H7 (cell line): ENCODE measurements around the gene PEX12. TPM values are rescaled to one million over a fixed set of nuclear protein-coding genes. Genes with fewer than 3 reads are reported as not detected.
"Not testable (repeated sequence)": the region's sequence is repeated elsewhere in the genome, so short reads cannot be mapped to it uniquely, and the experiment has no call there.

Source experiments
- DNase-seq: peaks from one replicate; pipeline ENCODE4 v3.0.0; 2012
- H3K27me3 ChIP-seq: 2 replicates; pipeline ENCODE4 v1.6.0; 2011; ENCODE audit warnings: mild to moderate bottlenecking, low read length; ENCODE audit not compliant: control insufficient read depth, insufficient read depth
- H3K36me3 ChIP-seq: replicated peaks from 2 replicates; pipeline ENCODE4 v1.5.1; 2011; ENCODE audit warnings: low read length; ENCODE audit not compliant: control insufficient read depth, insufficient read depth
- H3K4me3 ChIP-seq: 2 replicates; pipeline ENCODE4 v1.5.1; 2011; ENCODE audit warnings: low read depth, mild to moderate bottlenecking, control low read depth, low read length, moderate library complexity; ENCODE audit not compliant: insufficient read depth
- total RNA-seq: library from RNA; depleted of rRNA; stranded (reverse); fragments of >200 nt; shearing (Covaris generic); gene quantifications from 2 replicates; pipeline ENCODE4 v1.2.3, GENCODE V29; 2014

Gene PEX12
- total RNA-seq, 1 experiment from 2014 or later = 5.5 TPM

DNA sequence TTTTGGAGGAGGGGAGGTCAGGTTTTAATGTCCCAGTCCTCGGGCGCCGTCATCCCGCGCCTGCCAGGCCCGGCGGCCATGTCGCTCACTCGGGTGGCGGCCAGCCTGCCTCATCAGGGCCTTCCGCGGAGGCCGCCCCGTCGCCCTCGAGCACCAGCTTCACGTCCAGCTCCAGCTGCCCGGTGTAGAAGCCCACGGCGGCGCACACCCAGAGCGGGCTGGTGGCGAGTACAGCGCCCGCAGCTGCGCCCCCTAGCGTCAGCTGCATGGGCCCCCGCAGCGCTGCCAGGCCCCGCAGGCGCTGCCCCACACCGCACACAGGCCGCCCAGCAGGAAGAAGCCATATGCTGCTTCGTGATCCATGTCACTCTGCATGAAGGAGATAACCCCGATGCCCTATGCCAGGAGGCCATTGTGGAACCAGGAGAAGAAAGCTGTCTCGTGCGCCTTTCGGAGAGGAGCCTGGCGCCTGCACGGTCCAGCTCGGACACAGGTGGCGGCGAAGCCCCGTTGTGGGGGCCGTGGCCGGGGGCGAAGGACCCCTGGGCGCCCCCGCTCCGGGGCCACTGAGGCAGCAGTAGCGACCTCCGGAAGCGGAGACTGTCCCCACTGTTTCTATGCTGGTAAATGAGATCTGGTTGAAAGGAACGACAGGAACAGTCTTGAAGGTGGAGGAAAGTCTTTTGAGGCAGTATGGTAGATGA is 18.3 kb upstream of the PEX12 start:
- no peak overlapping the region for H3K4me3 ChIP-seq
- H3K36me3 ChIP-seq = peaks cover 25% of the 10 kb centered on the region
- peak; percentile 91 for DNase-seq
- H3K27me3 ChIP-seq = no peaks in the 10 kb centered on the region

DNA sequence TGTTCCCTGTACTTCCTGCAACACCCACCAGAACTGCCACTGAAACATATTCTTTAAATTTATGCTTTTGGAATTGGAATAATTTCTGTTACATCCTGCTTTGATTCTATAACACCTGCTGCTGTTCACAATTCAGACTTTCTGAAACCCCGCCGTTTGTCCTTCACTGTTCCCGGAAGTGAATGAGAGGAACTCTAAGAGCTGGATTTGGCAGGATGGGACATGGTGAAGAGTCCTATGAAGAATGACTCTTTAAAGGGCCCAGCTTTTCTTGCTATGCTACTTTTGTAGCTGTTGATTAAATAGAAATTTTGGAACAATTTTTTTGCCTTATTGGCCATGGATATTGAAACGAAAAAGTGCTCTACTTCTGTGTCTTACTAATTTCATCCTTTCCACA is 17.7 kb upstream of the PEX12 start:
- Histone ChIP-seq H3K27me3 (no peaks in the 10 kb centered on the region), H3K4me3 (no peak overlapping the region), H3K36me3 (peaks cover 23% of the 10 kb centered on the region)
- no peak for DNase-seq

DNA sequence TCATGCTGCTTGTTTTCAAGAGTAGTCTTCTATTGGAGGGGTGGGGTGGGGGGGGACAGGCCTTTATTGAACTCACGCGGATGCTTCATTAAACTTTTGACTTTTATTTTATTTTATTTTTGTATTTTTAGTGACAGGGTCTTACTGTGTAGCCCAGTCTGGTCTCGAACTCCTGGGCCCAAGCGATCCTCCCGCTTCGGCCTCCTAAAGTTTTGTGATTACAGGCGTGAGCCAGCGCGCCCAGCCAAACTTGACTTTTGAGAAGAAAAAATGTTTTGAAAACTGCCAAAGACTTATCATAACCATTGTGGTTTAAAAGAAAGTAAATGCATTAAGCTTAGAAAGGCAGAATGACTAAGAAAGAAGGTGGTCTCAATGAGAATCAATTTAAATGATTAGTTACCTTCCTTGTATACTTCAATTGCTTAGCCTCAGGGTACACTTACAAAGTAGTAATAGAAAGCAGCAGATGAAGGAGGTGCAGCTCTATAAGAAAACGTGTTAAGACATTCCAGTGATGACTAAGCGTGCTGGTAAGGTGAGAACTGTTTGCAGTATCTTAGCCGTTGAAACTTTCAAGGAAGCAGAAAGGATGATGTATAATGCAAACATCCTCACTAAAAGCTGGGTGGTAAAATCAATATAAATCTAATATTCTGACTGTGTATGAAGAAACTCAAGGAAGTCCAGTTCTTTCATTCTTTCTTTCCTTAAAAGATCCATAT is 10.0 kb upstream of the PEX12 start:
- Histone ChIP-seq H3K4me3 (peak overlapping the region; percentile 85), H3K36me3 (no peaks in the 10 kb centered on the region), H3K27me3 (no peaks in the 10 kb centered on the region)
- no peak for DNase-seq

DNA sequence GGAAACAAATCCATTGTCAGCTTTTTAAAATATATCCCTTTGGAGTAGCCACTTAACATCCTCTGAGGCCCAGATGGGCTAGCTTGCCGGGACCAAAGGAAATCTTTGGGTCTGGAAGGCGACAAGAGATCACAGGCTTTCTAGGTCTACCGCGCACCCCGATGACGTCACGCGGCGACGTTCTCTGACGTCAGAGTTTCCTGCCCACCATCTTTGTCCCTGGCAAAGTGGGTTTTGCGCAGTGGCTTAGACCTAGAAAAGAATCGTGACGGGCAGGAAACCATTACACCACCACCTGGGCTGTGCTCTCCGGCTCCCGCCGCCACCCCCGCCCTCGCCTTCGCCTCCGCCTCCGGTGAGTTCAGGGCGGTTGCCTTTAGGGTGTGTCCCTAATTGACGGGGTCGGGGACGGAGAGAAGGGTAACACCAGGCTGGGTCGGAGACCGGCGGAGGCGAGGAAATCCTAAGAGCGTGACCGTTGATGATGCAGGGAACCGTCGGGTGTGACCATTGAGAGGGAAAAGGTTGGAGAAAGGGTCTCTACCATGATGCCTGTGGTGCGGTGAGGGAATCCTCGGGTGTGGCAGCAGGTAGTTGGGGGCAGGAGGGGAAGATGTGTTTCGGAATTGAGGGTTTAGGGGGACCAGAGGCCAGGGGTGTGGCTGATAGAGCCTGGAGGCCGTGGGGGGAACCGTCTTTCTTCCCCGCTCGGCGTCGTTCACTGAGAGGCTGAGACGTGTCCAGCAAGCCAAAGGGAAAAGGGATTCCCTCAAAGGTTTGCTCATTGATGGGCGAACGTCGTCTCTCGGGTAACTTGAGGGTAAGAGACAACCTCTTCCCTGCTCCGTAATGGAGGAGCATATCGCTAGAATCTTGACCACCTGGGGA is 8.9 kb upstream of the PEX12 start, which contains the start of gene AP2B1:
TSS of gene AP2B1 (plus strand) at position 249 of the 888 bp plus-strand sequence. CDS start 6,709 bp downstream, outside the sequence.
- no peaks in the 10 kb centered on the region for H3K36me3 ChIP-seq
- H3K27me3 ChIP-seq = no peaks in the 10 kb centered on the region
- H3K4me3 ChIP-seq = peak within 1 kb of the TSS; percentile 85
- DNase-seq = peak; percentile 85

DNA sequence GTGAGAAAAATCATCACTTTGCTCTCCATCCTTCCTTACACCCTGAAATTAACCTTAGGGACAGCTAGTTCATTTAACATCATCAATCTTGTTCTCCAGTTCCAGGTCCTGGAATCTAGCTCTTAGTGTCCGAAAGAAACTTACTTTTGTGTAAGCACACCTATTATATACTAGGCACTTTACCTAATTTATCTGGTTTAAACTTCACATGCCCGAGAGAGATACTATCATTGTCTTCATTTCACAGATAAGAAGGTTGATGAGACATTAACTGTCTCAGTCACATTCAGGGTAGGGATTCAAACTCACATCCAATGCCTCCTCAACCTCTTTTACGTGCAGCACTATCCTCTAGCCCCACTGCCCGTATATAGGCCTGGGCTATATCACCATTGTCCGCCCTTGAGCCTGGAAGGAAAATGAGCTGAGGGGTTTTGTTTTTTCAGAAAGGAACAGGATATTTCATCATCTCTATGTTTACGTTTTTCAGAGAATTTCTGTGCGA is 8.2 kb upstream of the PEX12 start:
- Histone ChIP-seq H3K4me3 (peak overlapping the region; percentile 85), H3K27me3 (no peaks in the 10 kb centered on the region), H3K36me3 (no peaks in the 10 kb centered on the region)
- DNase-seq = no peak

DNA sequence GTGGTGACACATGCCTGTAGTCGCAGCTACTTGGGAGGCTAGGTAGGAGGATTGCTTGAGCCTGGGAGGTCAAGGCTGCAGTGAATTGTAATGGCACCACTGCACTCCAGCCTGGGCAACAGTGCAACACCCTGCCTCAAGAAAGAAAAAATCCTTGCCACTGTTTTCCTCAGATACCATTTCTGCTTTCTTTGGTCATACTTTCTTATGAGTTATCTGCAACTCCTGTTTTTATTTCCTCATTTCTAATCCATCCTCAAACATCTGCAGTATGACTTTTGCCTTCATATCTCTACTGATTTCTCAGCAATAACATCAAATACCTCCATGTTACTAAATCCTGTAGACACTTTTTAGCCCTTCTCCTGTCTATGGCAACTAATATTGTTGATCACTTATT is 5.7 kb upstream of the PEX12 start:
- Histone ChIP-seq H3K36me3 (no peaks in the 10 kb centered on the region), H3K4me3 (no peak overlapping the region), H3K27me3 (no peaks in the 10 kb centered on the region)
- DNase-seq = no peak

DNA sequence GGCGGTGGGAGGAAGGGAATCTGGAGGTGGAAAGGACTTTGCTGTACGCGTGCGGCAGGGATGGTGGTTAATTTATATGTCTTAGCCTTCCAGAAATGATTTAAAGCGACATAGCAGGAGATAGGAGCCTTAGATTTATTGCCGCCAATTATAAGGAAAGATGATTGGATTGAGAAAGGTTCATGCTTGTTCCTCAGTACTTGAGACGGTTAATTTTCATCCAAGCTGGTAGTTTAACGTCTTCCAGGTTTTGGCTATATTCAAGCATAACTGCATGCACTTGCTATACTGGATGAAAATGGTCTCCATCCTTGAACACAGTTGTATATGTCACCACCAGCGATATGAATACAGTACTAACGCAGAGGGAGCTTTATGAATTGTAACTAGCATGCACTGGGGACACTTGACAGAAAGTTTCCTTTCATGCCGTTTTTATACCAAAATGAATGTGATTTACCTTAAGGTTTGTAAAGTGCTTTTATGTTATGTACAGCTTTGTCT is 610 bp upstream of the PEX12 start:
- no peaks in the 10 kb centered on the region for H3K36me3 ChIP-seq
- H3K27me3 ChIP-seq = no peaks in the 10 kb centered on the region
- H3K4me3 ChIP-seq = peak overlapping the region; percentile 78
- no peak for DNase-seq

DNA sequence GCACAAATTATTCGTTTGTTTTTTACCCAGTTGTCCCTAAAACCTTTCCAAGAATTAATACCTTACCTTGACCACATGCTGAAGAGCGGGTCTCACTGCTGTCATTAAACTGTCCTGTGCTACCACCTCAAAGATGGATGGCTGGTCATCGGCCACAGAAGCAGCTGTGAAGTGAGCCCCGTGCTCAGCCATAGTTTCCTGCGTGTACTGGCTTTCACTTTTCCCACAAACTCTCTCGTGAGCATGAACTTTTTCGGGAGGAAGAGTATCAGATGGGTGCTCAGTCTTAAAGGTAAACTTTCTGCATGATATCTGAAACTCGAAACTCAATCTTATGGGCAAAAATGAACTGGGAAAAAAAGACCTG is 558 bp downstream of the PEX12 start:
- H3K27me3 ChIP-seq = no peaks in the 10 kb centered on the region
- DNase-seq = no peak

DNA sequence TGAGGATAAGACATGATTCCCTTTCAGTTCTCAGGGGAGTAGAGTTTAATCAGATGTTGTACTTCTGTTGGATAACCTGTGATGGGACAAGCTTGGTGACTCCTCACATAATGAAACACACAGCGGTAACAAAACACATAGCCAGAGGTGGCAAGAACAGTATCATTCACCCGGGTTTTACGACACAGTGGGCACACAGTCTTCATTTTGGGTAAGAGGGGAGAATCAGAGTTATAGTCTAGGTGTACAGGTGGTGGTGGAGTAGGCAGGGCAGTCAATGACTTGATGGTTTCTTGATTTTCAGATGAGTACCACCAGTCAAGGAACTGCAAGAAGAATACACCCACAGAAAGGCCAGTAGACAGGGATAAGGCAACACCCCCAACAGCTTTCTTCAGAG is 2.6 kb downstream of the PEX12 start:
- no peaks in the 10 kb centered on the region; the same call in 1 of the 2 replicates for H3K36me3 ChIP-seq
- no peaks in the 10 kb centered on the region for H3K27me3 ChIP-seq
- DNase-seq = no peak

More for the DNA sequence above, 558 bp downstream of the PEX12 start:
- peak overlapping the region; percentile 78 for H3K4me3 ChIP-seq
- no peaks in the 10 kb centered on the region; the same call in 1 of the 2 replicates for H3K36me3 ChIP-seq

DNA sequence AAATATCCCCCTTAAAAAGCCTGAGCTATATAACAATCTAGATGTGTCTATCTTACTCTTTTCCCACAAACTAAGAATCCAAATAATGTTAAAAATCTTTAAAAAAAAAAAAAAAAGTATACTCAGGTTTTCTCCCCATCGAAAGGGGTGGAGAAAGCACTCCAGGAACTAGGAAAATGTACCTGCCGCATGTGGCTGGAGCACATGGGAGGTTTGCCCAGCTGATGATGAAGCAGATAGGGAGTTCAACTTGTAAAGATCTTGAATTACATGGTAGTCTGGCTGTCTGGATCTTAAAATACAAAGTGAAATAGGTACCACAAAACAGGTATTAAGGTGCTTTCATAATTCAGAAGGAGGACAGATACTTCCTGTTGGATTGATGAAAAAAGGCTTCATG is 9.0 kb downstream of the PEX12 start:
- H3K4me3 ChIP-seq = no peak overlapping the region
- no peaks in the 10 kb centered on the region; the same call in 1 of the 2 replicates for H3K27me3 ChIP-seq
- no peak for DNase-seq
- H3K36me3 ChIP-seq = no peaks in the 10 kb centered on the region; the same call in 1 of the 2 replicates

More for the DNA sequence above, 2.6 kb downstream of the PEX12 start:
- H3K4me3 ChIP-seq = no peak overlapping the region

DNA sequence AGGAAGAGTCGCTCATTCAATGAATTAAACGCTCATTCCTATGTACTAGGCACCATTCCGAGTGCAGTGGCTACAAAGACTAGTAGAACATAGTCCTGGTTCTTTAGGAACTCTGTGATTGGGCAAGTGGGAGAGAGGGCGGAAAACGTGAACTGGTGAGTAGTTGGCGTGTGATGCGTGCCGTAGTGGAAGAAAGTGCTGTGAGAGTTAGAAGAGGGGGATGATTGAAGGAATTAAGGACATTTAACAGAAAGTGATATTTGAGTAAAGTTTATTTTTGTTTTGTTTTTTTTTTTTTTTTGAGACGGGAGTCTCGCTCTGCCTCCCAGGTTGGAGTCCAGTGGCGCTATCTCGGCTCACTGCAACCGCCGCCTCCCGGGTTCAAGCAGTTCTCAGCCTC is 9.8 kb downstream of the PEX12 start:
- Histone ChIP-seq H3K36me3 (no peaks in the 10 kb centered on the region; the same call in 1 of the 2 replicates), H3K4me3 (peak overlapping the region; percentile 94), H3K27me3 (no peaks in the 10 kb centered on the region; the same call in 1 of the 2 replicates)
- DNase-seq = peak; percentile 26

DNA sequence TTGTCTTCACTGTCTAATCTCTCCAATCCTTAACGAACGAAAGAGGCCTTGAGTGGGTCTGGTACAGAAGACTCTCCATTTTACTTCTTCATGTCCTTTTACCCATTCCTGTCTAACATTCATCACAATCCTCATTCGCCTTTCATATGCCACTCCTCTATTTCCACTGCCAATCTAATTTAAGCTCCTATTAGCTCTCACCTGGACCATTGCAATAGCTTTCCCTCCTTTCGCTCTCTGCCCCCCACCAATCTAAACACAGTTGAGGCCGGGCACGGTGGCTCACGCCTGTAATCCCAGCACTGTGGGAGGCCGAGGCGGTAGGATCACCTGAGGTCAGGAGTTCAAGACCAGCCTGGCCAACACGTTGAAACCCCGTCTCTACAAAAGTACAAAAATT is 11.4 kb downstream of the PEX12 start:
- Histone ChIP-seq H3K4me3 (peak overlapping the region; percentile 94; the same call in 1 of the 2 replicates), H3K27me3 (no peaks in the 10 kb centered on the region; the same call in 1 of the 2 replicates), H3K36me3 (no peaks in the 10 kb centered on the region)
- DNase-seq = no peak

DNA sequence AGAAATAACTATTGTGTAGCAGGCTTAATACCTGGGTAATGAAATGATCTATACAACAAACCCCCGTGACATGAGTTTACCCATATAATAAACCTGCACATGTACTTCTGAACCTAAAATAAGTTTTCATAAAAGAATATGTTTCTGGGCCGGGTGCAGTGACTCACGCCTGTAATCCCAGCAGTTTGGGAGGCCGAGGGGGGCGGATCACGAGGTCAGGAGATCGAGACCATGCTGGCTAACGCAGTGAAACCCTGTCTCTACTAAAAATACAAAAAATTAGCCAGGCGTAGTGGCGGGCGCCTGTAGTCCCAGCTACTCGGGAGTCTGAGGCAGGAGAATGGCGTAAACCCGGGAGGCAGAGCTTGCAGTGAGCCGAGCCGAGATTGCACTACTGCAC is 15.2 kb downstream of the PEX12 start:
- not testable (repeated sequence) for H3K4me3 ChIP-seq, H3K27me3 ChIP-seq

DNA sequence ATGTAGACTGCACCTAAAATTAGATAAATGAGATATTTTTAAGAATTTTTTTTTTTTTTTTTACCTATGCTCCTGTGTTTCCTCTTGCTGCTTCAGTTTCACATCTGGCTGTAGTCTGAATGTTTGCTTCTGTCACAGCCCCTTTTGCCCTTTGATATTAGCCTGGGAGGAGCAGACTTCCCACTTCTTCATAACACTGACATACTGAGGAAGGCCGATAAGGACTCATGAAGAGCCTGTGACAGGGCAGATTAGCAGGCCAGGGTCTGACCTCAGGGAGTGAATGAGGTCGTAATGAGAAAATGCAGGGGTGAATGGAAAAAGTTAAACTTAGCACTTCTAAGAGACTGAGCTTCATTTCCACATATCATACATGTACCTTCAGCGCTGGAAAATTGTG is 17.7 kb downstream of the PEX12 start, which contains the start of gene SLFN14:
TSS of gene SLFN14 (minus strand) at position 117 of the 400 bp plus-strand sequence. CDS start 2,757 bp downstream, outside the sequence.
- H3K4me3 ChIP-seq = no peak within 1 kb of the TSS
- no peak for DNase-seq
- no peaks in the 10 kb centered on the region for H3K36me3 ChIP-seq
- no peaks in the 10 kb centered on the region; the same call in 1 of the 2 replicates for H3K27me3 ChIP-seq

More for the DNA sequence above, 15.2 kb downstream of the PEX12 start:
- DNase-seq, H3K36me3 ChIP-seq: not testable (repeated sequence)
